WTC11 (cell line): ENCODE measurements around the gene RECK. TPM values are rescaled to one million over a fixed set of nuclear protein-coding genes. Genes with fewer than 3 reads are reported as not detected.

Experiments used
- ATAC-seq: fragments of 200-7000 bp; cut with Tn5 transposase; 2 replicates; pipeline ENCODE4 v1.10.0; 2021; ENCODE audit warnings: mild to moderate bottlenecking, moderate library complexity
- CTCF ChIA-PET: fragments of 300-600 bp; sonication (Branson Sonifier 250); formaldehyde crosslinking; loops from one replicate; lab custom pipeline; 2021; ENCODE audit warnings: antibody characterized with exemption; lab: Charles Lee
- POLR2A ChIA-PET: fragments of 350-600 bp; sonication (Branson Sonifier 250); formaldehyde crosslinking; loops from one replicate; lab custom pipeline; 2021; ENCODE audit warnings: antibody characterized with exemption; lab: Charles Lee
- DNase-seq: peaks from one replicate; pipeline ENCODE4 v3.0.0; 2021; ENCODE audit warnings: low spot score
- H3K27ac Mint-ChIP-seq: 2 replicates; pipeline ENCODE4 v1.8.0; 2021; ENCODE audit warnings: mixed read lengths
- H3K27me3 Mint-ChIP-seq: 2 replicates; pipeline ENCODE4 v1.8.0; 2021; ENCODE audit warnings: low read depth, mild to moderate bottlenecking, moderate library complexity, mixed read lengths
- H3K36me3 Mint-ChIP-seq: 2 replicates; pipeline ENCODE4 v1.8.0; 2021; ENCODE audit warnings: mixed read lengths
- H3K4me1 Mint-ChIP-seq: 2 replicates; pipeline ENCODE4 v1.8.0; 2022; ENCODE audit warnings: mixed read lengths
- H3K4me3 Mint-ChIP-seq: 2 replicates; pipeline ENCODE4 v1.8.0; 2021; ENCODE audit warnings: mild to moderate bottlenecking, moderate library complexity, mixed read lengths
- H3K9me3 Mint-ChIP-seq: 2 replicates; pipeline ENCODE4 v1.8.0; 2021; ENCODE audit warnings: mixed read lengths
- FOXK1 ChIP-seq: sonication (generic); formaldehyde crosslinking; IDR thresholded peaks from 2 replicates; pipeline ENCODE4 v1.8.0; 2022; ENCODE audit warnings: mild to moderate bottlenecking, moderate library complexity, missing genetic modification reagents
- GABPB1 ChIP-seq: sonication (generic); formaldehyde crosslinking; IDR thresholded peaks from 2 replicates; pipeline ENCODE4 v1.8.1; 2023; ENCODE audit warnings: mild to moderate bottlenecking, missing genetic modification reagents
- GRHL2 ChIP-seq: fragments of 250-450 bp; sonication (Bioruptor Pico); IDR thresholded peaks from 2 replicates; pipeline ENCODE4 v1.8.0; 2022; ENCODE audit warnings: mild to moderate bottlenecking, moderate library complexity; ENCODE audit not compliant: insufficient replicate concordance, severe bottlenecking
- JUN ChIP-seq: sonication (generic); formaldehyde crosslinking; IDR thresholded peaks from 2 replicates; pipeline ENCODE4 v1.8.0; 2023; ENCODE audit warnings: mild to moderate bottlenecking, missing genetic modification reagents
- NFATC4 ChIP-seq: fragments of 250-450 bp; sonication (Bioruptor Pico); IDR thresholded peaks from 2 replicates; pipeline ENCODE4 v1.9.0; 2021; ENCODE audit warnings: mild to moderate bottlenecking
- OVOL2 ChIP-seq: fragments of 250-450 bp; sonication (Bioruptor Pico); IDR thresholded peaks from 2 replicates; pipeline ENCODE4 v1.9.0; 2021; ENCODE audit warnings: mild to moderate bottlenecking, borderline replicate concordance
- ZNF138 ChIP-seq: sonication (generic); formaldehyde crosslinking; conservative IDR thresholded peaks from 2 replicates; pipeline ENCODE4 v1.8.1; 2022; ENCODE audit warnings: mild to moderate bottlenecking, moderate library complexity, missing genetic modification reagents
- total RNA-seq: library from RNA; stranded (reverse); gene quantifications from 3 replicates; pipeline ENCODE4 v1.2.3, GENCODE V29; 2021
- TF ChIP-seq, protein P1 (sequence below): sonication (generic); formaldehyde crosslinking; IDR thresholded peaks from 2 replicates; pipeline ENCODE4 v1.8.0; 2023; ENCODE audit warnings: missing genetic modification reagents, mild to moderate bottlenecking, borderline replicate concordance
- TF ChIP-seq, protein P2 (sequence below): sonication (generic); formaldehyde crosslinking; IDR thresholded peaks from 2 replicates; pipeline ENCODE4 v1.8.1; 2023; ENCODE audit warnings: mild to moderate bottlenecking, moderate library complexity, missing genetic modification reagents
- TF ChIP-seq, protein P3 (sequence below): sonication (generic); formaldehyde crosslinking; conservative IDR thresholded peaks from 2 replicates; pipeline ENCODE4 v1.8.1; 2023; ENCODE audit warnings: mild to moderate bottlenecking, low read depth, missing genetic modification reagents, moderate library complexity
- TF ChIP-seq, protein P4 (sequence below): sonication (generic); formaldehyde crosslinking; IDR thresholded peaks from 2 replicates; pipeline ENCODE4 v1.8.0; 2022; ENCODE audit warnings: mild to moderate bottlenecking, missing genetic modification reagents
- TF ChIP-seq, protein P5 (sequence below): sonication (generic); formaldehyde crosslinking; conservative IDR thresholded peaks from 2 replicates; pipeline ENCODE4 v1.8.1; 2022; ENCODE audit warnings: mild to moderate bottlenecking, missing genetic modification reagents
- TF ChIP-seq, protein P6 (sequence below): sonication (generic); formaldehyde crosslinking; IDR thresholded peaks from 2 replicates; pipeline ENCODE4 v1.8.0; 2022; ENCODE audit warnings: mild to moderate bottlenecking, missing genetic modification reagents
- TF ChIP-seq, protein P7 (sequence below): sonication (generic); formaldehyde crosslinking; IDR thresholded peaks from 2 replicates; pipeline ENCODE4 v1.8.0; 2023; ENCODE audit warnings: mild to moderate bottlenecking, missing genetic modification reagents
- TF ChIP-seq, protein P8 (sequence below): sonication (generic); formaldehyde crosslinking; IDR thresholded peaks from 2 replicates; pipeline ENCODE4 v1.8.1; 2022; ENCODE audit warnings: missing genetic modification reagents, borderline replicate concordance
- TF ChIP-seq, protein P9 (sequence below): sonication (generic); formaldehyde crosslinking; IDR thresholded peaks from 2 replicates; pipeline ENCODE4 v1.8.0; 2022; ENCODE audit warnings: missing genetic modification reagents

RECK gene
- total RNA-seq, 1 experiment from 2014 or later: 11.2 TPM

DNA sequence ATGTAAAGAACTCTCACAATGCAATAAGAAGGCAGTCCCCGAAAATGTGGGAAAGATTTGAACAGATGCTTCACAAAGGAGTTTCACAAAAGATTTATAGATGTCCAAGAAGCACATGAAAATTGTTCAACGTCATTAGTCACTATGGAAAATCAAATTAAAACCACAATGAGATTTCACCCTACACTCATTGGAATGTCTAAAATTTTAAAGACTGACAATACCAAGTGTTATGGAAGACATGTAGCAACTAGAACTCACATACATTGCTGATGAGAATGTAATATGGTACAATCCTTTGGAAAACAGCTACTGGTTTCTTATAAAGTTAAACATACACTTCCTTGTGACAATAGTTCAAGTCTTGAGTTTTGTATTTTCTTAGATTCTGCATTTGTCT lies 11.0 kb upstream of the RECK start:
- ATAC-seq (no peak), DNase-seq (no peak)
- peaks cover 4% of the 10 kb centered on the region for H3K4me1 Mint-ChIP-seq
- H3K9me3 Mint-ChIP-seq: peaks cover 4% of the 10 kb centered on the region
- ChIA-PET CTCF (interaction anchor here (4.1 kb wide), 1 partner anchor 70 kb away, joined by 56 read pairs; no protein-coding TSS in a partner anchor), POLR2A (no interaction called here)
- no peaks in the 10 kb centered on the region; the same call in 1 of the 2 replicates for H3K27me3 Mint-ChIP-seq
- H3K36me3 Mint-ChIP-seq: no peaks in the 10 kb centered on the region
- H3K27ac Mint-ChIP-seq: no peak overlapping the region
- no peak overlapping the region for H3K4me3 Mint-ChIP-seq
- TF ChIP-seq, protein P1, sequence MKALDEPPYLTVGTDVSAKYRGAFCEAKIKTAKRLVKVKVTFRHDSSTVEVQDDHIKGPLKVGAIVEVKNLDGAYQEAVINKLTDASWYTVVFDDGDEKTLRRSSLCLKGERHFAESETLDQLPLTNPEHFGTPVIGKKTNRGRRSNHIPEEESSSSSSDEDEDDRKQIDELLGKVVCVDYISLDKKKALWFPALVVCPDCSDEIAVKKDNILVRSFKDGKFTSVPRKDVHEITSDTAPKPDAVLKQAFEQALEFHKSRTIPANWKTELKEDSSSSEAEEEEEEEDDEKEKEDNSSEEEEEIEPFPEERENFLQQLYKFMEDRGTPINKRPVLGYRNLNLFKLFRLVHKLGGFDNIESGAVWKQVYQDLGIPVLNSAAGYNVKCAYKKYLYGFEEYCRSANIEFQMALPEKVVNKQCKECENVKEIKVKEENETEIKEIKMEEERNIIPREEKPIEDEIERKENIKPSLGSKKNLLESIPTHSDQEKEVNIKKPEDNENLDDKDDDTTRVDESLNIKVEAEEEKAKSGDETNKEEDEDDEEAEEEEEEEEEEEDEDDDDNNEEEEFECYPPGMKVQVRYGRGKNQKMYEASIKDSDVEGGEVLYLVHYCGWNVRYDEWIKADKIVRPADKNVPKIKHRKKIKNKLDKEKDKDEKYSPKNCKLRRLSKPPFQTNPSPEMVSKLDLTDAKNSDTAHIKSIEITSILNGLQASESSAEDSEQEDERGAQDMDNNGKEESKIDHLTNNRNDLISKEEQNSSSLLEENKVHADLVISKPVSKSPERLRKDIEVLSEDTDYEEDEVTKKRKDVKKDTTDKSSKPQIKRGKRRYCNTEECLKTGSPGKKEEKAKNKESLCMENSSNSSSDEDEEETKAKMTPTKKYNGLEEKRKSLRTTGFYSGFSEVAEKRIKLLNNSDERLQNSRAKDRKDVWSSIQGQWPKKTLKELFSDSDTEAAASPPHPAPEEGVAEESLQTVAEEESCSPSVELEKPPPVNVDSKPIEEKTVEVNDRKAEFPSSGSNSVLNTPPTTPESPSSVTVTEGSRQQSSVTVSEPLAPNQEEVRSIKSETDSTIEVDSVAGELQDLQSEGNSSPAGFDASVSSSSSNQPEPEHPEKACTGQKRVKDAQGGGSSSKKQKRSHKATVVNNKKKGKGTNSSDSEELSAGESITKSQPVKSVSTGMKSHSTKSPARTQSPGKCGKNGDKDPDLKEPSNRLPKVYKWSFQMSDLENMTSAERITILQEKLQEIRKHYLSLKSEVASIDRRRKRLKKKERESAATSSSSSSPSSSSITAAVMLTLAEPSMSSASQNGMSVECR: no peak
- TF ChIP-seq, protein P2, sequence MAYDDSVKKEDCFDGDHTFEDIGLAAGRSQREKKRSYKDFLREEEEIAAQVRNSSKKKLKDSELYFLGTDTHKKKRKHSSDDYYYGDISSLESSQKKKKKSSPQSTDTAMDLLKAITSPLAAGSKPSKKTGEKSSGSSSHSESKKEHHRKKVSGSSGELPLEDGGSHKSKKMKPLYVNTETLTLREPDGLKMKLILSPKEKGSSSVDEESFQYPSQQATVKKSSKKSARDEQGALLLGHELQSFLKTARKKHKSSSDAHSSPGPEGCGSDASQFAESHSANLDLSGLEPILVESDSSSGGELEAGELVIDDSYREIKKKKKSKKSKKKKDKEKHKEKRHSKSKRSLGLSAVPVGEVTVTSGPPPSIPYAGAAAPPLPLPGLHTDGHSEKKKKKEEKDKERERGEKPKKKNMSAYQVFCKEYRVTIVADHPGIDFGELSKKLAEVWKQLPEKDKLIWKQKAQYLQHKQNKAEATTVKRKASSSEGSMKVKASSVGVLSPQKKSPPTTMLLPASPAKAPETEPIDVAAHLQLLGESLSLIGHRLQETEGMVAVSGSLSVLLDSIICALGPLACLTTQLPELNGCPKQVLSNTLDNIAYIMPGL: no peak
- TF ChIP-seq GABPB1 (CRISPR knock-in tag): no peak
- TF ChIP-seq OVOL2 (CRISPR knock-in tag): no peak
- TF ChIP-seq FOXK1: no peak
- TF ChIP-seq, protein P3, sequence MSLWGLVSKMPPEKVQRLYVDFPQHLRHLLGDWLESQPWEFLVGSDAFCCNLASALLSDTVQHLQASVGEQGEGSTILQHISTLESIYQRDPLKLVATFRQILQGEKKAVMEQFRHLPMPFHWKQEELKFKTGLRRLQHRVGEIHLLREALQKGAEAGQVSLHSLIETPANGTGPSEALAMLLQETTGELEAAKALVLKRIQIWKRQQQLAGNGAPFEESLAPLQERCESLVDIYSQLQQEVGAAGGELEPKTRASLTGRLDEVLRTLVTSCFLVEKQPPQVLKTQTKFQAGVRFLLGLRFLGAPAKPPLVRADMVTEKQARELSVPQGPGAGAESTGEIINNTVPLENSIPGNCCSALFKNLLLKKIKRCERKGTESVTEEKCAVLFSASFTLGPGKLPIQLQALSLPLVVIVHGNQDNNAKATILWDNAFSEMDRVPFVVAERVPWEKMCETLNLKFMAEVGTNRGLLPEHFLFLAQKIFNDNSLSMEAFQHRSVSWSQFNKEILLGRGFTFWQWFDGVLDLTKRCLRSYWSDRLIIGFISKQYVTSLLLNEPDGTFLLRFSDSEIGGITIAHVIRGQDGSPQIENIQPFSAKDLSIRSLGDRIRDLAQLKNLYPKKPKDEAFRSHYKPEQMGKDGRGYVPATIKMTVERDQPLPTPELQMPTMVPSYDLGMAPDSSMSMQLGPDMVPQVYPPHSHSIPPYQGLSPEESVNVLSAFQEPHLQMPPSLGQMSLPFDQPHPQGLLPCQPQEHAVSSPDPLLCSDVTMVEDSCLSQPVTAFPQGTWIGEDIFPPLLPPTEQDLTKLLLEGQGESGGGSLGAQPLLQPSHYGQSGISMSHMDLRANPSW: no peak
- TF ChIP-seq, protein P4, sequence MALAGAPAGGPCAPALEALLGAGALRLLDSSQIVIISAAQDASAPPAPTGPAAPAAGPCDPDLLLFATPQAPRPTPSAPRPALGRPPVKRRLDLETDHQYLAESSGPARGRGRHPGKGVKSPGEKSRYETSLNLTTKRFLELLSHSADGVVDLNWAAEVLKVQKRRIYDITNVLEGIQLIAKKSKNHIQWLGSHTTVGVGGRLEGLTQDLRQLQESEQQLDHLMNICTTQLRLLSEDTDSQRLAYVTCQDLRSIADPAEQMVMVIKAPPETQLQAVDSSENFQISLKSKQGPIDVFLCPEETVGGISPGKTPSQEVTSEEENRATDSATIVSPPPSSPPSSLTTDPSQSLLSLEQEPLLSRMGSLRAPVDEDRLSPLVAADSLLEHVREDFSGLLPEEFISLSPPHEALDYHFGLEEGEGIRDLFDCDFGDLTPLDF (CRISPR knock-in tag): no peak
- TF ChIP-seq, protein P5, sequence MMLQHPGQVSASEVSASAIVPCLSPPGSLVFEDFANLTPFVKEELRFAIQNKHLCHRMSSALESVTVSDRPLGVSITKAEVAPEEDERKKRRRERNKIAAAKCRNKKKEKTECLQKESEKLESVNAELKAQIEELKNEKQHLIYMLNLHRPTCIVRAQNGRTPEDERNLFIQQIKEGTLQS (CRISPR knock-in tag): no peak
- TF ChIP-seq ZNF138: no peak
- TF ChIP-seq, protein P6, sequence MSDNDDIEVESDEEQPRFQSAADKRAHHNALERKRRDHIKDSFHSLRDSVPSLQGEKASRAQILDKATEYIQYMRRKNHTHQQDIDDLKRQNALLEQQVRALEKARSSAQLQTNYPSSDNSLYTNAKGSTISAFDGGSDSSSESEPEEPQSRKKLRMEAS (CRISPR knock-in tag): no peak
- TF ChIP-seq, protein P7, sequence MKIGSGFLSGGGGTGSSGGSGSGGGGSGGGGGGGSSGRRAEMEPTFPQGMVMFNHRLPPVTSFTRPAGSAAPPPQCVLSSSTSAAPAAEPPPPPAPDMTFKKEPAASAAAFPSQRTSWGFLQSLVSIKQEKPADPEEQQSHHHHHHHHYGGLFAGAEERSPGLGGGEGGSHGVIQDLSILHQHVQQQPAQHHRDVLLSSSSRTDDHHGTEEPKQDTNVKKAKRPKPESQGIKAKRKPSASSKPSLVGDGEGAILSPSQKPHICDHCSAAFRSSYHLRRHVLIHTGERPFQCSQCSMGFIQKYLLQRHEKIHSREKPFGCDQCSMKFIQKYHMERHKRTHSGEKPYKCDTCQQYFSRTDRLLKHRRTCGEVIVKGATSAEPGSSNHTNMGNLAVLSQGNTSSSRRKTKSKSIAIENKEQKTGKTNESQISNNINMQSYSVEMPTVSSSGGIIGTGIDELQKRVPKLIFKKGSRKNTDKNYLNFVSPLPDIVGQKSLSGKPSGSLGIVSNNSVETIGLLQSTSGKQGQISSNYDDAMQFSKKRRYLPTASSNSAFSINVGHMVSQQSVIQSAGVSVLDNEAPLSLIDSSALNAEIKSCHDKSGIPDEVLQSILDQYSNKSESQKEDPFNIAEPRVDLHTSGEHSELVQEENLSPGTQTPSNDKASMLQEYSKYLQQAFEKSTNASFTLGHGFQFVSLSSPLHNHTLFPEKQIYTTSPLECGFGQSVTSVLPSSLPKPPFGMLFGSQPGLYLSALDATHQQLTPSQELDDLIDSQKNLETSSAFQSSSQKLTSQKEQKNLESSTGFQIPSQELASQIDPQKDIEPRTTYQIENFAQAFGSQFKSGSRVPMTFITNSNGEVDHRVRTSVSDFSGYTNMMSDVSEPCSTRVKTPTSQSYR: no peak
- no peak for TF ChIP-seq GRHL2 (CRISPR knock-in tag)
- TF ChIP-seq NFATC4 (CRISPR knock-in tag): no peak
- TF ChIP-seq, protein P8, sequence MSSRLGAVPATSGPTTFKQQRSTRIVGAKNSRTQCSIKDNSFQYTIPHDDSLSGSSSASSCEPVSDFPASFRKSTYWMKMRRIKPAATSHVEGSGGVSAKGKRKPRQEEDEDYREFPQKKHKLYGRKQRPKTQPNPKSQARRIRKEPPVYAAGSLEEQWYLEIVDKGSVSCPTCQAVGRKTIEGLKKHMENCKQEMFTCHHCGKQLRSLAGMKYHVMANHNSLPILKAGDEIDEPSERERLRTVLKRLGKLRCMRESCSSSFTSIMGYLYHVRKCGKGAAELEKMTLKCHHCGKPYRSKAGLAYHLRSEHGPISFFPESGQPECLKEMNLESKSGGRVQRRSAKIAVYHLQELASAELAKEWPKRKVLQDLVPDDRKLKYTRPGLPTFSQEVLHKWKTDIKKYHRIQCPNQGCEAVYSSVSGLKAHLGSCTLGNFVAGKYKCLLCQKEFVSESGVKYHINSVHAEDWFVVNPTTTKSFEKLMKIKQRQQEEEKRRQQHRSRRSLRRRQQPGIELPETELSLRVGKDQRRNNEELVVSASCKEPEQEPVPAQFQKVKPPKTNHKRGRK: no peak
- TF ChIP-seq, protein P9, sequence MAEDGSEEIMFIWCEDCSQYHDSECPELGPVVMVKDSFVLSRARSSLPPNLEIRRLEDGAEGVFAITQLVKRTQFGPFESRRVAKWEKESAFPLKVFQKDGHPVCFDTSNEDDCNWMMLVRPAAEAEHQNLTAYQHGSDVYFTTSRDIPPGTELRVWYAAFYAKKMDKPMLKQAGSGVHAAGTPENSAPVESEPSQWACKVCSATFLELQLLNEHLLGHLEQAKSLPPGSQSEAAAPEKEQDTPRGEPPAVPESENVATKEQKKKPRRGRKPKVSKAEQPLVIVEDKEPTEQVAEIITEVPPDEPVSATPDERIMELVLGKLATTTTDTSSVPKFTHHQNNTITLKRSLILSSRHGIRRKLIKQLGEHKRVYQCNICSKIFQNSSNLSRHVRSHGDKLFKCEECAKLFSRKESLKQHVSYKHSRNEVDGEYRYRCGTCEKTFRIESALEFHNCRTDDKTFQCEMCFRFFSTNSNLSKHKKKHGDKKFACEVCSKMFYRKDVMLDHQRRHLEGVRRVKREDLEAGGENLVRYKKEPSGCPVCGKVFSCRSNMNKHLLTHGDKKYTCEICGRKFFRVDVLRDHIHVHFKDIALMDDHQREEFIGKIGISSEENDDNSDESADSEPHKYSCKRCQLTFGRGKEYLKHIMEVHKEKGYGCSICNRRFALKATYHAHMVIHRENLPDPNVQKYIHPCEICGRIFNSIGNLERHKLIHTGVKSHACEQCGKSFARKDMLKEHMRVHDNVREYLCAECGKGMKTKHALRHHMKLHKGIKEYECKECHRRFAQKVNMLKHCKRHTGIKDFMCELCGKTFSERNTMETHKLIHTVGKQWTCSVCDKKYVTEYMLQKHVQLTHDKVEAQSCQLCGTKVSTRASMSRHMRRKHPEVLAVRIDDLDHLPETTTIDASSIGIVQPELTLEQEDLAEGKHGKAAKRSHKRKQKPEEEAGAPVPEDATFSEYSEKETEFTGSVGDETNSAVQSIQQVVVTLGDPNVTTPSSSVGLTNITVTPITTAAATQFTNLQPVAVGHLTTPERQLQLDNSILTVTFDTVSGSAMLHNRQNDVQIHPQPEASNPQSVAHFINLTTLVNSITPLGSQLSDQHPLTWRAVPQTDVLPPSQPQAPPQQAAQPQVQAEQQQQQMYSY (CRISPR knock-in tag): no peak
- no peak for TF ChIP-seq JUN (CRISPR knock-in tag)
